Measurements from ENCODE around the gene ARPC2. TPM values are rescaled to one million over a fixed set of nuclear protein-coding genes. Genes with fewer than 3 reads are reported as not detected.

The ARPC2 gene
- total RNA-seq, 1 donor from 2014 or later: 179 TPM

DNA sequence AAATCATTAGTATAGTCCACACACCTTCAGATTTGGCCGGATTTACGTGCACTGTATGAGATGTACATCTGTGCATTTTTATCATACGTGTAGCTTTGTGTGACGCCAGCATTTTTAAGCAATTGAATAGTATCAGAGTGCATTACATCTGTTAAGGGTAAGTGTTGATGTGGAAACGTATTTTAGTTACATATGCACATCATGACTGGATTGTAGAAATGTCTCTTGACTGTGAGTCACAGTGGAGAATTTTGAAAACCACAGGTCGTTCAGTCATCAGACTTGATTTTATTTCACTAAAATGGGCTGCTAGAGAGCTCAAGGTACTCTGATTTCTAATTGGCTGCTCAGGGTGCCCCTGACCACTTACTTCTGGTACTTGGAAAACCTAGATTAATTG, 38.5 kb downstream of the ARPC2 start:
- DNase-seq: no peak

- DNase-seq: no peak
These were observed 39.8 kb downstream of the ARPC2 start for GRCh38 chr2:218256612-218257350.

DNA sequence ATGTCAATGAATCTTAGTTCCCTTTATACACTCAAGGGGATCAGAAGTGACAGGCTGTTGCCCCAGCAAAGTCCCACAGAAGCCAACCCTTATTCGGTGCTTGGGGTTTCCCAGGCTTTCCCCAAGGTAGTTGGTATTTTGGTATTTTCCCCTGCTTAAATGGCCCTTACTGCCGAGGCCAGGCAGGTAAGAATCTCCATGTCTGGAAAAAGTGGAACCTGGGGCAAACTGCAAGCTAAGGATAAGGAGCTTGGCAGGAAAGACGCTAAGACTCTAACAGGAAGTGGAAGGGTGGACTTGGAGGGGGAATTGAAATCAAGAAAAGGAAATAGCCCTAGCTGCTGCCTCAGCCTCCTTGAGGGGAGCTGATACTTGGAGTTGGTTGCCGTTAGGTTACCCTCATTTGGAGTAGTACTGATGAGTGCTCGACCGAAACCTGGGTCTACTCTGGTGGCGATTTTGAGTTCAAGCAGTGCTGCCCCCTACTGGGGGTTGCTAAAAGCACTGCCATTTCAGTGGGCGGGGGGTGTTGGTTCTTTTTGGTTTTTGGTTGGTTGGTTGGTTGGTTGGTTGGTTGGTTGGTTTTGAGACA, 40.5 kb downstream of the ARPC2 start:
- no peak for DNase-seq

DNA sequence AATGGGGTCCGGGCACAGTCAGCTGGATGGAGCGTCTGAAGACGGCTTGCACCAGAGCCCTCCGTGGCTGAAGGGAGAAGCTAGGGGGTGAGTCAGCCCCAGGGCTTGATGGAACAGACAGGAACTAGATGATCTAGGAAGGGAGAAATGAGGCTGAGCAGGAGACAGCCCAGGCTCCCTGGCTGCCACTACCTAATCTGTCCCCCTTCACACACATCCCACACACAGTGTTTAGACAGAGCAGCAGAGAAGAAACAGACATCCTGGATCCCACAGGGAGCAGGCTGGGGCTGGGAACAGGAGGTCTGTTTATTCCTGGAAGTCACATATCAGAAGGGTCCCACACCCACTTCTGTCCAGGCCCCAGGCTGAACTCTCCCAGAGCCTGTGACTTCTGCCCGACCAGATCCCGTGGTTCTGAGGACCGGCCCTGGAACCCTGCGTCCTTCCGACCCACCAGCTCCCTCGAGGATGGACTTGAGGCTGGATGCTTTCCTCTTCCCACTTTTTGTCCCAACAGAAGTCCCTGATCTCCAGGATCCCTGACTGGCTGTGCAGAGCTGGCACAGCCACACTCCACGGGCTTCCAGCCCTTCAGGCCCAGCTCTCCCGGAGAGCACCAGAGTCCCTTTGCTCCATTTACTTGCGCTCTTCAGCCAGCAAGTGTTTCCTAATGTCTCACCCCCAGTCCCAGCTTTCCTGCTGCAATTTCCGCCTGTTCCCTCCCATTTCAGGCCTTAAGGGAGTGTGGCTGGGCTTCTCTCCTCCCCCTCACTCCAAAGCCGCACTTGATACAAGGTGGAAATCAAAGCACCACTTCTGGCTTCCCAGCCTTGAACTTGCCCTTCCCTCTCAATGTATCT, 42.3 kb downstream of the ARPC2 start:
- peak; percentile 24 for DNase-seq

DNA sequence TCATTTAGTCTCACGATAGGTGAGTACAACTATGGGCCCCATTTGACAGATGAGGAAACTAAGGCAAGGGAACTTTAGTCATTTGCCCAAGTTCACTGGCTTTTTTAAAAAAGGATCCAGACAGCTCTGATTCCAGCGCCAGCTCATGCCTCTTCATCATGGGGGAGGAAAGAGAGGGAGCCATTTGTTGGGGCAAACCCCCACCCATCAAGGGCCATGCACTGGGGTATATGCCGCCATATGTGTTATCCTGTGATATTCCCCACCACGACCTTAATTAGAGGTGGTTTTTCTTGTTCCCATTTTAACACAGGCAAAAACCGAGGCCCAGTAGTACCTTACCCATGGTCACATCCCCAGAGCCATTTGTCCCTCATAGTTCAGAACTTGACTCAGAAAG, 43.2 kb downstream of the ARPC2 start:
- DNase-seq: no peak

DNA sequence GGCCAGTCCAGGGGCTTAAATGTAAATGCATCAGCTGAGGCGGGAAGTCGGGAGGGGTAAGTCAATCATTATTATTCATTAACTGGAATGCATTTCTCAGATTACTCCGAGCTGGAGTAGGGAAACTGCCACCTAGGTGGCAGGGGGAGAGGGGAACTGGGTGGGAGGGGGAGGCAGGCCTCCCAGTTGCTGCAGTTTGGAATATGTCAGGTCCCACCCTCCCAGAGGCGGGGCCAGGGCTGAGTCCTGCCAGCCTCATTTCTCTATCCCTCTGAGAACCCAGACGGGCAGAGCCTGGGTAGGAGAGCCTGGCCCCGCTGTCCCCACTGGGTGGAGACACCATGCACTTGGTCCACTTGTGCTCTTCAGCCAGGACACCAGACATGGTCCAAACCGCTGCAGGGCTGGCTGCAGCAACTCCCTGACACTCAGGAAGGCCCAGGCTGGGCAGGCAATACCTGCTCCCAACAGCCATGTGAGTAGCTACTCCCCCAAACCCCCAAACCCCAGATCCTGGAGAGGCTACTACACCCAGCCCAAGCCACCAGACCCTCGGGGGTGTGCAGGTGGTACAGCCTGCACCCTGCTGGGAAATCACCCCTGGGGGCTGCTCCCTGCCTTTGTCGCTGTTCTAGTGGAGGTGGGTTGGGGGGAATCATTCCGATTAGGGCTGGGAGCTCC, 43.9 kb downstream of the ARPC2 start, which contains the start of gene GPBAR1:
GPBAR1 (plus strand) TSS at position 274 of the 681 bp plus-strand sequence. CDS start 1,710 bp downstream, outside the sequence.
- DNase-seq: no peak

- no peak for DNase-seq
These were observed 44.6 kb downstream of the ARPC2 start for GRCh38 chr2:218261423-218262236.

DNA sequence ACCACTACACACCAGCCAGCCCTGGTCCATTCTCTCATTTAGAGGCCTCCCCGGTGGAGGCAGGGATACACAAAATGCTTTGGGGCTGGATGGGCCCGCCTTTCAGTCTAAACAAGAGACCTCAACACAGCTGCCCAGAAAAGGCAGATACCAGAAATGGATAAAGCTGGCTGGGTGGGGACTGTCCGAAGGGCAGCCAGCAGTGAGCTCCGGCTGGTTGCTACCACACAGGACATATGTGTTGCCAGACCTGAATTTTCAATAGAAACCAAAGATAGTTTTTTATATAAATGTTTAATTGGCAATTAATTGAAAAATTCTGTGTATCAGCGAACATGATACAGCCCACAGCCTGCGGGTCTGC, 45.2 kb downstream of the ARPC2 start:
- DNase-seq: no peak

- DNase-seq: no peak
These were observed 45.9 kb downstream of the ARPC2 start for GRCh38 chr2:218262631-218263586.

- no peak for DNase-seq
These were observed 47.0 kb downstream of the ARPC2 start for GRCh38 chr2:218263817-218264641.

DNA sequence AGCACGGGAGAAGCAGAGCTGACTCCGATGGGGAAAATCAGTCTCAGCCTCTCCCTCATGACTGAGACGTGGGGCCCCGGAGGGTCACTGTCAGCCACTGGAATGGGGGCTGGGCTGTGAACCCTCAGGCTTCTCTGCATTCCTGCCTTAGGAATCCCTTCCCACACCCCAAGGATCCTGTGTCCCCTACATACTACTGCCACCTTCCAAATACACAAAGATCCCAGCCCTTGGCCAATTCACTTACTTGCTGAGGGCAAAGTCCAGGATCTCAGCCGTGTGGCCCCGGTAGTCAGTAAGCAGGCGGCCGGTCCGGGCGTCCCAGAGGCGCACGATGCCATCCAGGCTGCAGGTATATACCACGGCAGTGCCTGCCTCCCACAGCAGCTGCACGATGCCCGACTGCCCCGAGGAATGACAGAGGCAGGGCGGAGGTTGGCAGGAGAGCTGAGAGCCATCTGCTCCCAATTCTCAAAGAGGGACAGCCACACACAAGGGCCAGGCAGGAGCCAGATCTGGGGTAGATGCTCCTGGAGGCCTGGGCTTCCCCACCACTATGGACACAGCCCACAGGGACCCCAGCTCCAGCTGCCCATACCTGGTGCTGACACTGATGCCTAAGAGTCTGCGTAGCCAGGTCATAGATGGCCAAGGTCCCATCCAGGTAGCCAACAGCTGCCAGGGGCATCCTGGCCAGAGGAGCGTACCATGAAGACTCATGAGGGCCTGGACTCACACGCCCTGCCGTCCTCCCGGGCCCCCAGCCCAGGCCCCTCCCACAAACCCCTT, 48.0 kb downstream of the ARPC2 start:
- no peak for DNase-seq

DNA sequence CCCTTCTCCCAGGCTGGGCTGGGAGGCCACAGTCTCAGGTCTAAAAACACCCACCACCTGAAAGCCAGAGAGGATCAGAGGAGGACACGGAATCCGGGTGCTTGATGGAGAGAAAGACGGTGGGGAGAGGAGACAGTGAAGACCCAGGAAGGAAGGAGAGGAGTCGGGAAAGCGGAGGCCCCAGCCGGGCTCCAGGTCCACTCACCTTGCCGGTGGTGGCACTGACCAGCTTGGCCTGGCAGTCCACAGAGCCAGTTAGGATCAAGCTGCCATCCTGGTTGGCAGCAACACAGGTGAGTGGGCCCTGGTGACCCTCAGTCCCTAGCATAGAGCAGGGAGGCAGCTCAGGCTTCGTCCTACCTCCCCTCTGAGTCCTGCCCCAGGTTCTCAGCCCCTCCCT, 48.6 kb downstream of the ARPC2 start:
- DNase-seq: no peak

DNA sequence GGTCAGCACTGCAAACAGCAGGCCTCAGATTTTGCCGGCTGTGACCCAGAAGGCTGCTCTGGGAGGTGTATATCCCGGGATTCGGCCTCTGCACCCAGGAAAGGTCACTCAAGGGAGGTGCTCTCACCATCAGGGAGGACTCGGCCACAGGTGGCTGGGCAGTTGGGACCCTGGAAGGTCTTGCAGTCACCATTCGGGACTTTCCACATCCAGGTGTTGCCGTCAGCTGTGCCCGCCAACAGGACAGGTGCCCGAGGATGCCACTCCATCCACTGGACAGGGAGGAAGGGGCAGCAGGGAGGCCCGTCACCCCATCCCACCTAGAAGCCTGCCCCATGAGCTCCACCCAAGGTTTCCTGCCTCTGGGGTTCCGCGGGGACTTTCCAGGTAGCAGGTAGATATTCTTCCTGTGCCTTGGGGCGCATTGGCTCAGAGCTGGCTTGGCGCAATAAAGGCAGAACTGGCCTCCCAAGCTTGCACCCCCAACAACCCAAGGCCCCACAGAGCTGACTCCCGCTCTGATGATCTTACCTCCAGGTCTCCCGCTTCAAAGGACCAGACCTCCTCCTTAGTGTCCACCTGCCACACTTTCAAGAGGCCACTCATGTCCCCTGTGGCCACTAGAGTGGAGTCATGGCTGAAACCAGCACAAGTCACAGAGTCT, 49.5 kb downstream of the ARPC2 start:
- DNase-seq: no peak

DNA sequence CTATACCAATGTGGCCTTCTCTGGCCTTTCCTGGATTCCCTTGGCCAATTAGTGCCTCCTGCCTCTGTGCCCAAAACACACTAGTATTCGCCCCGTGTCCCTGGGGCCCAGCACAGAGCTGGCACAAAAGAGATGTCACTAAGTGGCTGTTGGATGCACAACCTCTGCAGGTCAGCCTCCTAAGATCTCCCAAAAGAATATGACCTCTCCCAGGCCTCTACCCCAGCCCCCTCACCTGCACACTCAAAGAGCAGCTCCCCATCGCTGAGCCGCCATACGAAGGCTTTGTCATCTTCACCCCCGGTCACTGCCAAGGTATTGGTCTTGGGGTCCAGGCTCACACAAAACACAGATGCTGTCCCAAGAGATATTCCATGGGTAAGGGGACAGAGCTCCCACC, 50.3 kb downstream of the ARPC2 start:
- DNase-seq: no peak

- DNase-seq: peak; percentile 100
These were observed 53.1 kb downstream of the ARPC2 start, which contains the start of the genes AAMP and PNKD for GRCh38 chr2:218269900-218270720. Gene AAMP (minus strand): TSS chr2:218270137. CDS start chr2:218270086, 51 bp downstream. Gene PNKD (plus strand): TSS chr2:218270519. CDS start chr2:218270536, 17 bp downstream.

GRCh38 chr2:218270721-218271486, 53.9 kb downstream of the ARPC2 start:
- no peak for DNase-seq

All from skin of body (tissue), 2 donors.